Right cardiac atrium (tissue), 5 donors: ENCODE measurements around the gene OR5B3. TPM values are rescaled to one million over a fixed set of nuclear protein-coding genes. Genes with fewer than 3 reads are reported as not detected.

ENCODE experiments used
- ATAC-seq, 2 donors: fragments of 200-7000 bp; cut with Tn5 transposase; one replicate each; pipeline versions ENCODE4 v1.8.0 to v1.9.1; 2020; ENCODE audit warnings: moderate library complexity in 2 of 2, mild to moderate bottlenecking in 1 of 2
- DNase-seq, 3 donors: peaks; one replicate each; pipeline ENCODE4 v3.0.0-alpha.2; 2020
- H3K27ac ChIP-seq: one replicate; pipeline ENCODE4 v1.5.1; 2013; ENCODE audit warnings: mild to moderate bottlenecking, low read length, control low read depth, moderate library complexity
- H3K27me3 ChIP-seq: one replicate; pipeline ENCODE4 v1.6.1; 2013; ENCODE audit not compliant: control insufficient read depth, insufficient read depth
- H3K4me1 ChIP-seq: one replicate; pipeline ENCODE4 v1.6.1; 2013; ENCODE audit warnings: low read length; ENCODE audit not compliant: control insufficient read depth, insufficient read depth
- H3K4me3 ChIP-seq: one replicate; pipeline ENCODE4 v1.5.1; 2013; ENCODE audit warnings: low read length, control low read depth
- H3K9me3 ChIP-seq: one replicate; pipeline ENCODE4 v1.6.1; 2013; ENCODE audit warnings: low read length; ENCODE audit not compliant: control insufficient read depth
- WGBS: extraction: QIAGEN DNeasy Blood & Tissue Kit; methylation state at CpG from one replicate; pipeline ENCODE4 v1.1.7; 2013; 5-methylcytosine and 5-hydroxymethylcytosine counted together
- intact Hi-C, 4 donors: fragments of 100-400 bp; cut with DNase I; formaldehyde crosslinking; loops; one replicate each; pipeline versions ENCODE4 v1.11.0 to v1.14.0; 2022 to 2023
- polyA plus RNA-seq: library from polyadenylated mRNA; stranded (reverse); fragments of 200-250 nt; gene quantifications from one replicate; pipeline ENCODE4 v1.2.3, GENCODE V29; 2013
- total RNA-seq, 4 donors: library from RNA; stranded (reverse); fragmentation: NEBNext Ultra II Directional; extraction: Animal tissue kit (Norgen Biotek cat#: 25700); gene quantifications; one replicate each; pipeline ENCODE4 v1.2.1, GENCODE V29; 2021
- donor health status: healthy with polysubstance abuse.
- donor health status: DM: no; HTN: yes; CAD: no.
- donor health status: DM: no; HTN: no; CAD: no.
- donor health status: DM: no; HTN: yes; CAD: no; lungs with severe emphysema.
- donor health status: DM: yes; HTN: yes; CAD: no.

Gene OR5B3
- total and polyA plus RNA-seq, 5 donors: not detected

- no peak overlapping the region for H3K27ac ChIP-seq
- ATAC-seq: no peak
- no peaks in the 10 kb centered on the region for H3K4me1 ChIP-seq
- no peak overlapping the region for H3K4me3 ChIP-seq
- no peaks in the 10 kb centered on the region for H3K27me3 ChIP-seq
- intact Hi-C loops: no loop called here
- H3K9me3 ChIP-seq: no peaks in the 10 kb centered on the region
- DNase-seq: no peak
Observed at GRCh38 chr11:58394195-58394594, 12.5 kb downstream of the OR5B3 start.

- Histone ChIP-seq H3K27me3 (no peaks in the 10 kb centered on the region), H3K4me1 (no peaks in the 10 kb centered on the region), H3K4me3 (no peak overlapping the region), H3K27ac (no peak overlapping the region), H3K9me3 (no peaks in the 10 kb centered on the region)
- ATAC-seq (no peak), DNase-seq (no peak)
- WGBS: 33% methylated on average over 1 of the region's 1 CpG
- intact Hi-C loops: no loop called here
Observed at GRCh38 chr11:58392746-58393145, 13.9 kb downstream of the OR5B3 start.

- H3K9me3 ChIP-seq: no peaks in the 10 kb centered on the region
- H3K4me3 ChIP-seq: no peak overlapping the region
- ATAC-seq: no peak
- no peaks in the 10 kb centered on the region for H3K27me3 ChIP-seq
- H3K4me1 ChIP-seq: no peaks in the 10 kb centered on the region
- DNase-seq: no peak
- no peak overlapping the region for H3K27ac ChIP-seq
- WGBS: 92% methylated on average over 1 of the region's 1 CpG
- intact Hi-C loops: no loop called here
Observed at GRCh38 chr11:58391879-58392278, 14.8 kb downstream of the OR5B3 start.

- intact Hi-C loops: no loop called here
- Histone ChIP-seq H3K27ac (no peak overlapping the region), H3K9me3 (no peaks in the 10 kb centered on the region), H3K27me3 (no peaks in the 10 kb centered on the region), H3K4me1 (no peaks in the 10 kb centered on the region), H3K4me3 (no peak overlapping the region)
- DNase-seq: peak in 2 of 3 donors; percentile 24 to 40
- ATAC-seq: no peak
- WGBS: 85% methylated on average over 18 of the region's 18 CpGs
Observed at GRCh38 chr11:58390551-58391063, 16.1 kb downstream of the OR5B3 start.

GRCh38 chr11:58358969-58359368 is 47.7 kb downstream of the OR5B3 start, which contains the start of gene OR5B17:
OR5B17 (minus strand) TSS chr11:58359069; CDS start chr11:58359069, 0 bp downstream.
- 57% methylated on average over 1 of the region's 1 CpG for WGBS
- Histone ChIP-seq H3K4me3 (no peak within 1 kb of the TSS), H3K9me3 (no peaks in the 10 kb centered on the region), H3K27ac (no peak within 1 kb of the TSS), H3K4me1 (no peaks in the 10 kb centered on the region), H3K27me3 (no peaks in the 10 kb centered on the region)
- ATAC-seq (no peak), DNase-seq (no peak)
- intact Hi-C loops: no loop called here

- no peak for DNase-seq
- Histone ChIP-seq H3K4me1 (no peaks in the 10 kb centered on the region), H3K27ac (no peak overlapping the region), H3K9me3 (no peaks in the 10 kb centered on the region), H3K27me3 (no peaks in the 10 kb centered on the region), H3K4me3 (no peak overlapping the region)
- 77% methylated on average over 3 of the region's 3 CpGs for WGBS
- intact Hi-C loops: no loop called here
- ATAC-seq: no peak
Observed at GRCh38 chr11:58354727-58355126, 51.9 kb downstream of the OR5B3 start.

Other genes starting within 250 kb of the OR5B3 start
- gene OR9Q2, start 217.8 kb downstream of the OR5B3 start, total RNA-seq: not detected
- gene OR9Q2, start 217.8 kb downstream of the OR5B3 start, polyA plus RNA-seq: not detected
- not detected for gene OR1S2, start 202.7 kb downstream of the OR5B3 start, total RNA-seq
- gene OR1S2, start 202.7 kb downstream of the OR5B3 start, polyA plus RNA-seq: not detected
- gene OR1S1, start 194.2 kb downstream of the OR5B3 start, total RNA-seq: not detected
- not detected for gene OR1S1, start 194.2 kb downstream of the OR5B3 start, polyA plus RNA-seq
- gene OR10Q1, start 178.0 kb downstream of the OR5B3 start, total RNA-seq: not detected
- gene OR10Q1, start 178.0 kb downstream of the OR5B3 start, polyA plus RNA-seq: not detected
- not detected for gene OR10W1, start 138.6 kb downstream of the OR5B3 start, total RNA-seq
- gene OR10W1, start 138.6 kb downstream of the OR5B3 start, polyA plus RNA-seq: not detected
- gene OR5B17, start 47.8 kb downstream of the OR5B3 start, total RNA-seq: not detected
- gene OR5B17, start 47.8 kb downstream of the OR5B3 start, polyA plus RNA-seq: not detected
- gene OR5B2, start 21.2 kb upstream of the OR5B3 start, total RNA-seq: not detected
- not detected for gene OR5B2, start 21.2 kb upstream of the OR5B3 start, polyA plus RNA-seq
- gene OR5B12, start 35.4 kb upstream of the OR5B3 start, total RNA-seq: not detected
- gene OR5B12, start 35.4 kb upstream of the OR5B3 start, polyA plus RNA-seq: not detected
- not detected for gene OR5B21, start 101.2 kb upstream of the OR5B3 start, total RNA-seq
- gene OR5B21, start 101.2 kb upstream of the OR5B3 start, polyA plus RNA-seq: not detected
- gene LPXN, start 169.0 kb upstream of the OR5B3 start, total RNA-seq: 1 to 10 TPM; 4.6 to 7.1 (median 6.4) TPM
- gene LPXN, start 169.0 kb upstream of the OR5B3 start, polyA plus RNA-seq: 3.0 TPM
- gene ZFP91, start 172.2 kb upstream of the OR5B3 start, total RNA-seq: 10 to 100 TPM; 53.3 to 60.9 (median 55.8) TPM
- 16.7 TPM for gene ZFP91, start 172.2 kb upstream of the OR5B3 start, polyA plus RNA-seq
- 1 to 10 TPM in 3 of 4 donors, under 1 TPM in 1; 0.91 to 2.7 (median 1.1) TPM for gene CNTF, start 215.8 kb upstream of the OR5B3 start, total RNA-seq
- gene CNTF, start 215.8 kb upstream of the OR5B3 start, polyA plus RNA-seq: 0.59 TPM